Vagina (tissue), 2 donors: Measurements from ENCODE around the gene ADORA2B.

ENCODE experiments used
- CTCF ChIP-seq, 3 experiments: fragments of 450-650 bp in 2 of 3; fragments of 200-600 bp in 1 of 3; sonication (generic) in 1 of 3; IDR thresholded peaks; one replicate each; pipeline ENCODE4 v1.5.1; 2017 to 2019; ENCODE audit warnings: antibody characterized with exemption in 3 of 3, mild to moderate bottlenecking in 2 of 3, moderate library complexity in 2 of 3
- POLR2AphosphoS5 ChIP-seq, 2 donors: sonication (generic); formaldehyde crosslinking; IDR thresholded peaks; one replicate each; pipeline ENCODE4 v1.9.0; 2017; ENCODE audit warnings: antibody characterized with exemption in 2 of 2, mild to moderate bottlenecking in 2 of 2, low read depth in 1 of 2; ENCODE audit not compliant: insufficient read depth in 1 of 2

- TF ChIP-seq POLR2AphosphoS5 (IDR thresholded peaks at IDR 0.05; ENCODE audit: insufficient read depth in 1 of 2, low read depth in 1 of 2) = no peak
- TF ChIP-seq CTCF (IDR thresholded peaks at IDR 0.05) = no peak
These were observed 33.7 kb downstream of the ADORA2B start for GRCh38 chr17:15978606-15979005.
